ENCODE data around the gene SLPI.

DNA sequence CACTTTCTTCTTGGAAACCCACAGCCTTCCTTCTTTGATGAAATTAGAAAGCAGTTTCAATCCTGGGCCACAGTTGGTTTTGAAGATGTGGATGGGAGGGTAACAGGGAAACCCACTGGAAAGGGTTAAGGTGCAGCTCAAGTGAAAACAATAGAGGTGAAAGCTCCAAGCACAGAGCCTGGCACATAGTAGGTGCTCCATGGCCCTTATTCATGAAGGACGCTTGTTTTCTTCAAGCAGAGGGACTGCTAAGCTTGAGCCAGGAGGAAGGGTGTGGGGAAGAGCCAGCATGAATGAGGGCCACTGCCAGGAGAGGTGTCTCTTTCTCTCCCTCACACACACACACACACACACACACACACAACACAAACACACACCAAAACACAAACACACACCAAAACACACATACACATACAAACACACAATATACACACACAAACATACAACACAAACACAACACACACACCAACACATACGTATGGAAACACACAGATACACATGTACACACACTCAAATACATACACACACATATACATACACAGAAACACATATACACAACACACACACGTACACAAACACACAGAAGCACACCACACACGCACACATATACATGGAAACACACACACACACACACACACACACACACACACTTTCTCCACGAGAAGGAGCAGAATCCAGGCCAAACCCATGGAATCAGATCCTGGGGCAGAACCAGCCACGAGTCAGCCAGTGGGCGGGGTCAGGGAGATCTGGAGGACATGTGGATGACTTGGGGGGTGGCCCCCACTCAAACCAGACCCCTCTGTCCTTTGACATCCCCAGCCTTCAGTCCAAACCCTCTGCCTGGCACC is 28.6 kb upstream of the SLPI start:
- TF ChIP-seq FOXM1 (IDR thresholded peaks at IDR 0.05; ENCODE audit: borderline replicate concordance) (no peak), SUZ12 (IDR thresholded peaks at IDR 0.05) (no peak), ZNF384 (IDR thresholded peaks at IDR 0.05) (no peak), HDGF (IDR thresholded peaks at IDR 0.05; ENCODE audit: borderline replicate concordance) (no peak)
